ENCODE data around the gene STK32C.
"Not testable (repeated sequence)": the region's sequence is repeated elsewhere in the genome, so short reads cannot be mapped to it uniquely, and the experiment has no call there.

Gene STK32C

DNA sequence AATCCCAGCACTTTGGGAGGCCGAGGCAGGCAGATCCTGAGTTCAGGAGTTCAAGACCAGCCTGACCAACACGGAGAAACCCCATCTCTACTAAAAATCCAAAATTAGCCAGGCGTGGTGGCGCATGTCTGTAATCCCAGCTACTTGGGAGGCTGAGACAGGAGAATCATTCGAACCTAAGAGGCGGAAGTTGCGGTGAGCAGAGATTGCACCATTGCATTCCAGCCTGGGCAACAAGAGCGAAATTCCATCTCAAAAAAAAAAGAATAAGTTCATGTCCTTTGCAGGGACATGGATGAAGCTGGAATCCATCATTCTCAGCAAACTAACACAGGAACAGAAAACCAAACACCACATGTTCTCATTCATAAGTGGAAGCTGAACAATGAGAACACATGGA lies 7.1 kb upstream of the STK32C start:
- DNase-seq: not testable (repeated sequence)

DNA sequence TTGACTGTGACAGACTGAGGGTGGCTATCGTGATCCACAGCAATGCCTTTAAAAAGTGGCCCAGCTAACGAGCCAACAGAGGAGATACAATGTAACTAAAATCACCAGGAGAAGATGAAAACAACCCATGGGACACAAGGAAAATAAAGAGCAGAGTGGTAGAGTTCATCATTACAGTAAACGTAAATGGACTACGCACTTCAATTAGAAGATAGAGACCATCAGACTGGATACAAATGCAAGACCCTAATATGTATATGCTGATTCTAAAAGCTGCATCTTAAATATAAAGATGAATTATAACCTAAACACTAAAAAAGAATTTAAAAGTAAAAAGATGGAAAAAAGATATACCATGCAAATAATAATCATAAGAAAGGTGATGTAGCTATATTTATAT lies 6.6 kb upstream of the STK32C start:
- no peak for DNase-seq

DNA sequence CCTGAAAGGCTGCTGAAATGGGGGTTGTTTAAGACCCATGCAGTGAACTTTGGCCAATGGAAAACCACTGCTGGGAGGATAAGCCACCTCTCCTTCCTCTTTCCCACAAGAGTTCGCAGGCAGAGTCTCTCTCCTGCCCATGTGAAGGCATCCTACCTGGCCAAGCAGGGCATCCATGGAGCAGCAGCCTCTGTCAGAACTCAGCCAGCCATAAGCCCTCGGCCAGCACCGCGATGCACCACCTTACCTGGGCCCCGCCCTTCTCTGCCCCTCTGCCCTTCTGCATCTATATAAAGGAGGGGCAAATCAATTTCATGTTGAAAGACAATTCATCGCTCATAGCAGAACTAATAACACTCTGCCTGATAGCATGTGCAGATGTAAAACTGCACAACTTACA lies 6.1 kb upstream of the STK32C start:
- DNase-seq: no peak

DNA sequence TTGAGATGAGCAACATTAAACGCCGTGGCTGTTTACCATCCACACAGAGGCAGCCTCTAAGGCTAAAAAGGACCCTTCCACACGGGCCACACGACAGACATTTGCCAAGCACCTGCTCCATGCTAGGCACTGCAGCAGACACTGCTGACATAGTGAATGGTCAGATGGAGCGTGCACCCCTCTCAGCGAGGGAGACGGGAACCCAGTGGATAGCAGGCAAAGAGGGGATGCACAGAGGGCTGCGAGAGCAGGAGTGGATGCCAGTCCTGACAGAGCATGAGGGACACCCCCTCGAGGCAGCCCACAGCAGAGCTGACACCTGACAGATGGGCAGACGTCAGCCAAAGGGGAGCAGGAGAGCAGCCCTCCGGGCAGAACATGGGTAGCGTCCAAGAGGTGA lies 5.6 kb upstream of the STK32C start:
- DNase-seq: no peak

DNA sequence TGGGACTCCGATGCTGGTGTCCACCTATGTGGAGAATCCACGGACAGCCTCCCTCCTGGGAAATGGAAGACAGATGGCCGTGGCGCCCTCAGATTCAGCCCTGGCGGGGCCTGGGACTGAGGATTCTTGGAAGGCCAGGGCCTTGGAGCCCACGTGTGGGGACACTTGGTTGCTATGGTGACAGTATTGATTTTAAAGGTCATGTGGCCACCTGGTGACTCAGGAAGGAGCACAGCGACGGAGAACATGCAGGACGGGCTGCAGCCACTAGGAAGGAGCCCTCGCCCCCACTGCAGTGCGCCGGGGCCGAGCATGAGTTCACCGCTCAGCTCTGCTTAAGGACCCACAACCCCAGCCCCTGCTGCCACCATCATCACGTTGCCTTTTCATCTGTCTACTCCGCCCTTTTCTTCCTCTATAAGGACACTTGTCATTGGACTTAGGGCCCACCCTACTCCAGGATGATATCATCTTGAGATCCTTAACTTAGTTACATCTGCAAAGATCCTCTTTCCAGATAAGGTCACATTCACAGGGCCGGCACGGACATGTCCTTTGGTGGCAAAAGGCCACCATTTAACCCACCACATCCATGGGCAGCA lies 3.7 kb upstream of the STK32C start:
- no peak for DNase-seq

DNA sequence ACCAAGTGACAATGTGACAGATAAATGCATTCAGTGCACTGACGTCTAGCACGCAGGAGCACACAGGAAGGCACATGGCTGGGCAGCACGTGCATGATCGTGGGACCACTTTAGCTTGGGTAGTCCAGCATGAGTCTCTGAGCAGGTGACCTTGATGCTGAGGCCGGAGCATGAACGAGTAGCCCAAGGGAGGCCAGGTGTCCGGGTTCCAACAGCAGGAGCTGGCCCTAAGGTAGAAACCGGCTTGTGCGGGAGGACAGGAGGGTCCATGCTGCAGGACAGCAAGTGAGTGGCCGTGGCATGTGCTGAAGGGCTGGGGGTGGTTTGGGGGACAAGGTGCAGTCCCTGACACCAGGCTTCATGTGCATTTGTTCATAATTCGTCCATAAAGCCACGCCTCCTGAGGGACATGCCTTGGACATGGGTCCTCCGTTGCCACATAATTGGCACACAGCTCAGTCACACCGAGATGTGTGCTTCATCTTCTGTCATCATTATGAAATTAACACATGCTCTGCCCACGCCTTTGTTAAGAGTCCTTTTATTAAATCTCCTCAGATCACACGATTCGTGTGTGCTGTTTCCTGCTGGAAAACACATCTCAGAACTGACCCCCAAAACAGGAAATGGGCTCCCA lies 3.1 kb upstream of the STK32C start:
- DNase-seq: no peak

DNA sequence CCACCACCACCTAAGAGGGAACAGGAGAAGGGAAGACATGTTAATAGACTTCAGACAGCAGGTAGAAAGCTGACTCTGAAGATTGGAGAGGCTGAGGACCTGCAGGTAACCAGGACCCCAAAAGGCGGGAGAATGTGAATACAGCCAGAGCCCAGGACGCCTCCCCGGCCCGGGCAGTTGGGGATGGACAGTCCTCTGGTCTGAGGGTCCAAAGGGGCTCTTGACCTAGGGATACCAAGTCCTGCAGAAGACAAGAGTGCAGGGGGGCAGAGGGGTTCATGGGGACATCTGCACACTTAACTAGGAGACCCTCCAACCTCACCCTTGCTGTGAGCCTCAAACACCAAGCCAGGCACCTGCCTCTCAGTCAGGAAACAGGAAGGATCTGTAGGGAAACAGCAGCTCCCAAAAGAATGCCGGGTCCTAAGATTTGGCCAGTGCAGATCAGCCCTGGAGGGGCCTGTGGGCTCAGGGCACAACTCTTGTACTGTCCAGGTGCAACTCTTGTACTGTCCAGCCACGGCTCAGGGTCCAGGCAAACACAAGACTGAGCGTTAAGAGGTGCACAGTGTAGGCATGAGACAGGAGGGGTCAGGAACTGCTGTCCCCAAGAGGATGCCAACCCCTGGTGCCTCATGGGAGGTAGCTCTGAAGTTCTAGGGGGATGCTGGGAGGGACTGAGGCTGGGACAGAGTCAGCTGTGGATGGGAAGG lies 2.3 kb upstream of the STK32C start:
- DNase-seq: no peak

DNA sequence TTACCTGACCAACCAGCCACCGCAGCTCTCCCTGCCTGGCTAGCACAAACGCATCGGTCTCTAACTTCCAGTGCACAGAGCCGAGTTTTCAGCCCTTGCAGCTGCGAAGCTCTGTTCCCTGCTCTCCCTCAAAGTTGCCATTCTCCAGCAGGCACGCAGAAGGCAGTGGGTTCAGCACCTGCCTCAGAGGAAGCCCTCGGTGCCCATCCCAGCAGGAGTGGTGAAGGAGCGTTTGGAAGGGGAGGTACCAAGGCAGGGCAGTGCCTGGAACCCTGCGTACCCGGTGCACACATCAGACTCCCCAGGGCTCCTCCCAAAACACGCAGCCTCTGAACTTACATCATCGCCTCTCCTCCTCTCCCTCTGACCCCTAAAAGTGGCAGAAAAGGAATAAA lies 1.7 kb upstream of the STK32C start:
- no peak for DNase-seq

DNA sequence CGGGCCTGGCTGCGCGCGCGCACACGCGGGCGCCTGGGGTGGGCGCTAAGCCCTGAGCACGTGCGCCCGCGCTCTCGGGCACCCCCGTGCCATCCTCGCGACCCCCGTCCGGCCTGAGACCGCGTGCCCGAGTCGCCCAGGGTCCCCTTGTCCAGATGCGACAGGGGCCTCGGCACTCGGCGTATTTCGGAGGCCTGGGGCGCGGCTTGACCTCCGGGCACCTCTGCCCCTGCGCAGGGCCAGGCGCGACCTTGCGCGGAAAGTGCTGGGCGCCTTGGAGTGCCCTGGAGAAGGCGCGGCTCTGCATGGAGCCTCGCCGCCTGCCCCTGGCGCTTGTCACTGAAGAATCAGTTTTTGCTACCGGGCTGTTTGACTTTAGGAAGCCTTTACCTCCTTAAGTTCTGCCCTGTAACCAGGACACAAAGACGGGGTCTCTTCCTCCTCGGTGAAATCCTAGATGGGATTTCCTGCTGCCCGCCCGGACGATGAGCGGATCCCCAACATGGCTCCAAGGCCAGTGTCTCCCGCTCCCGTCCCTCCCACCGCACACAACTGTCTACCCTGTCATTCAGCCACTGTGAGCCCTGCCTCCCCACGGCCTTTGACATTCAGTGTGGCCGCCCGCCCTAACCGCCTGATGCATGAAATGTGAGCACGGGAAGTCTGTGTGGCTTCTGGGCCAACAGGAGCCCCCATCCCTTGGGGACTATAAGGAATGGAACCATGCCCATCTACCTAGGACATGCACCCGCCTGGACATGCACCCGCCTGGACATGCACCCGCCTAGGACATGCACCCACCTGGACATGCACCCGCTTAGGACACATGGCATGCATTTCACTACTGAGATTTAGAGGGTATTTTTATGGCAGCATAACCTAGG lies 1.1 kb upstream of the STK32C start:
- DNase-seq: no peak

DNA sequence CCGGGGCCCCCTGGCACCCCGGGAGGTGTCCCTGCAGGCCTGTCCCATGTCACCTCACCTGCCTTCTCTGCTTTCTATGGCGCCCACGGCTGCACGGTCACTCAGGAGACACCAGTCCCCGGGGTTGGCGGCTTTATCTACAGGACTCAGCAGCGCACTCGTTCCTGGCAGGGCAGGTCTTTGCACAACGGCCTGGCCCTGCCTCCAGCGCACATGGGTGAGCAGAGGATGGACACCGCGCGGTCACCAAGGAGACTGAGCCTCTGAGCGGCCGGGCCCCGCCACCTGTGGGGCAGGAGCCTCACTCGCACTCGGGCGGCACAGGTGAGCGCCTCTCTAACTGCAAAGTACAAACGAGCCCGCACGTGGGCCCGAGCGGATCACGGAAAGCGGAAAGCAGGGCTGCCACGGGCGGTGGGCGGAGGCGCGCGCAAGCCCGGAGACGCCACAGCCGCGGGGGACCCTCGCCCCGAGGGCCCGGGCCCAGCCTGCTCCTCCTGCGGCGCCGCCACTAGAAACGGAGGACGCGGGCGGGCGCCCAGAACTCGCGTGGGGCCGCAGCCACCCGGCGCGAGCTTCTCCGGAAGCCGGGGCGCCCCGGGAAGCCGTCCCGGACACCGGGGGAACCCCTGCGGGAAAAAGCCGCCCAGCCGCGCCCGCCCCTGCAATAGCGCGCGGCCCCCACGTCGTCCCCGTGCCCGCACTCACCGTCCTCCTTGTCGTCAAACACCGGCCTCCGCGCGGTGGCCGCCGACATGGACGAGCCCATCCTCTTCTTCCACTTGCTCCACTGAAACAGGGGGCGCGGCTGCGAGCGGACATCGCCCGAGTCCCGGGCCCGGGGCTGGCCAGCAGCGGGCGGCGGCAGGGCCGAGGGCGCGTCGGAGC lies 642 bp downstream of the STK32C start:
- no peak for DNase-seq

DNA sequence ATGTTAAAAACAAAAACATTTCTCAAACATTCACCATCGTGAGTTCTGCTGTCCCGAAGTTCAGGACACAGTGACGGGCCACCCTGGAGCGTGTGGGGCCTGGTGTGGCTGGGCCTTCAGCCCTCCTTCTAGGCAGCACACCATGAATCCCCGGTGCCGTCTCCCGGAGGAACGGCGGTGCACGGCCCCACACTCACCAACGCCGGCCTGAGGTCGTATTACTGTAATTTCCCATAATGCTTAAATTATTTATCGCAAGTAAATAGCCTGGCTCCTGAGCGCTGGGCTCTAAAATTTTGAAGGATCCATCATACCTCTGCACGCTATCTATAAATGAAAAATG lies 1.4 kb downstream of the STK32C start:
- no peak for DNase-seq

DNA sequence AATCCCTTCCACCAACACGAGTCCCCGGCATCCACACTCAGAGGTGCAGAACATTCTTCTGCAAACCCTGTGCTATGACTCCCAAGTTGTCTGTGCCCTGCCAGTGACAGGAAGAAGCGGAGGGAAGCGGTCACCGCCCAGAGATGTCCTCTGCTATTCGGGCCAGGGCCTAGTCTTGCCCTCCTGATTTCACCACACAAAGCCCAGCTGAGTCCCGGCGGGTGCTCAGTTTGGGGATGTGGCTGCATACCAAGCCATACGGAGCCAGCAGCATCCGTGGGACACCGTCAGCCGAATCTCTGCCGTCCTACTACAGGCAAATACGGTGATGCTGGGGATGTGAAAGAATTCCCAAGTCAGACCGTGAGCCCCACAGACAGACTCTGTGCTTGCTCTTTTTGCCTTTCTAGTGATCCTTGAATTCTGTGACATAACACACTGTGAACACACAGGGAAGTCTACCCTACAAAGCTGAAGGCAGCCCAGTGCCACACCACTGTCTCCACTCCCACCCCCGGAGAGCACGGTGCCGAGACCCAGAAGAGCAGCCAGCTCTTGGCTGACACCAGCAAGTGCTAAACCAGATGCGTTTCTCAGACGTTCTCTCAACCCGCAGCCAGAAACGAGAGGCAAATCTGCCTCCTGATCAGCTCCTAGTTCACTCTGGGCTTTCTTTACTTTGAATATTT lies 2.0 kb downstream of the STK32C start:
- no peak for DNase-seq

DNA sequence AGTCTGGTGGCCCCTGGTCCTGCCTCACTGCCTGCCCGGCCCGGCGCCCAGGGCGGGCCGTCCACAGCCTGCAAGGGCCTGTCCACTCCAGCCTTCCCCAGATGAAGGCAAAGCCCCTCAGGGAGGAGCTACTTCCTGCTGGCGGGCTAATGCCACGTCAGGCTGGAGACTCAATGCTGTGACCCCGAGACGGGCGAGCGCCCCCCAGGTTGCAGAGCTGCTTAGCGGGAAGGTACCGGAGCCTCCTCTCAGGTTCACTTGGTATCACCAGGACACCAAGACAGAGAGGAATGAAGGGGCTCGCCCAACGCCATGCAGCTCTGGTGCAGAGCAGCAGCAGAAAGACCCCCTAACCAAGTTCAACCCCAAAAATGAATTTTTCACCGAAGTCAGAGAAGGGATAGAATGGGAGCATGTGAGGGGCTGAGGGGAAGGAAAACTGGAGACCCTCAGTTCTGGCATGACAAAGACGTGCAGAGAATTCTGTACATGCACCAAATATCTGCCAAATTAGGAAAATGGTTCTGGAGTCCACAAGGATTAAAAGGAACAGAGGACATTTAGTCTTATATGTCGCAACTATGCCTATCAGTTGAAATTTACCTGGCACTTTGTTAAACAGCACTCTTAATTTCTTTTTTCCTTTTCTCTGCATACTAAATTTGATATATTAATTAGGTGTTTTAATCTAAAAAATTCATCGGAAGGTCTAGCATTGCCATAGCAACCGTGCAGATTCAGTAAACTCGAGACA lies 2.8 kb downstream of the STK32C start:
- no peak for DNase-seq

DNA sequence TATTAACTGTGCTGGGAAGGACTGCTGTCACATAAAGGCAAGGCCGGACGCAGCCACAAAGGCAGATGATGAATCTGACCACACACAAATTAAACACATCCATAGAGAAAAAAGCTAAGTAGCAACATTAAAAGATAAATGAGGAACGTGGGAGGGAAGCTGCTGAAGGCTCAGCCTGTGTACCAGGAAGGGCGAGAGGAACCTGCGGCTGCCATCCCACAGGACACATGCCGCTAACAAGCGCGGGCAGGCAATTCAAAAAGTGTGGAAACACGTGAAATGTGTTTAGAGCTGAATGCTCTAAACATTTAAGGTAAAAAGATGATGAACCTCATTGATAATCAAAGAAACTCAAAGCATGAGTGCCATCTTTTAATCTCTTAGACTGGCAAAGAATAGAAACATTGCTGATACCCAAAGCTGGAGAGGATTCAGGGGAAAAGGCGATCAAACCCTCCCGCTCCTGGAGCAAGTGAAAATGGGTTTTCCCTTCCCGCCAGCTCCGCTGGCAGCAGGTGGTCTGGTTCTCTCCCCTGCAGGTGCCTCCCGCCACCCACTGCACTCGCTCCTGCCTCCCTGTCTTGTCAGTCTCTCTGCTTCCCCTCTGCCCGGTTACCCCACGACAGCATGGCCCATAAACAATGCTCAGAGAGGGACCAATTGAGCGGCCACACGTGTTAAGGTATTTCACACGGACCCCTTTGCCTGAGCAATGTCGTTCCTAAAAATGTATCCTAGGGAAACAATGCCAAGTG lies 4.2 kb downstream of the STK32C start:
- DNase-seq: no peak

DNA sequence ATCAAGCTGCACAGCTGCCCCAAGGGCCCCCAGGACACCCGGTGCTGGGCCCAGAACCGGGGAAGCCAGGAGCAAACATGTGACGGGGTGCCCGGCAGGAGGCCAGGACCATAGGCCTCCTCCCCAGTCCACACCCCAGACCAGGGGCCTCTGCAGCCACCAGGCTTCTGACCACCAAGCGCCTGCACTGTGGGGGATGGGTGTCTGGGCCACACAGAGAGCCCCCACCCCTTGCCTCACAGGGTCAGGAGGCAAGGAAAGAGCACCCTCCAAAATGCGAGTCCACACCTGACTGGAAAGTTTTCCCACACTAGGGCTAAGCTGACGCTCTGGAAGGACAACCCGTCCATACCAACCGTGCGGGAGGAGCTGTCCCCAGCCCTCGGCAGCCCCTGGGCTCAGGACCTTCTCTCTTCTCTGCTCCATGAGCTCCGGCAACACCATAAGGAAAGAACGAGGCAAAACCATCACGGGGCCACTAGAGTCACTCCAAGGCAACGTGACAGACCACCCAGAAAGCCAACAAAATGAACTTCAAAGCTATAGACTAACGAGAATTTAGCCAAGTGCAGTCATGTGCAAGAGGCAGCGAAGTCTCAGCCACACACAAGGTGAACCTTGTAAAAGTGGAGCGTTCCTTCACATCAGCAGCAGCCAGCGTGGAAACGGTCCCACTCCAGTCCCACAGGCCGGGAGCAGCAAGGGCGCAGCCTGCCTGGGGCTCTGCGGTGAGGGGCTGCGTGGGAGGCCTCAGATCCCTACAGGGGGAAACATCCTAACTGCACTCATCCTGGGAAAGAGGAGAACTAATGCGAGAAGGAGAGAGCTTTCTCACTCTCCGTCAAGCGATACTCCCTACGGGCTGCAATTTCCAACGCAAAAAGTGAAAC lies 5.1 kb downstream of the STK32C start:
- no peak for DNase-seq

DNA sequence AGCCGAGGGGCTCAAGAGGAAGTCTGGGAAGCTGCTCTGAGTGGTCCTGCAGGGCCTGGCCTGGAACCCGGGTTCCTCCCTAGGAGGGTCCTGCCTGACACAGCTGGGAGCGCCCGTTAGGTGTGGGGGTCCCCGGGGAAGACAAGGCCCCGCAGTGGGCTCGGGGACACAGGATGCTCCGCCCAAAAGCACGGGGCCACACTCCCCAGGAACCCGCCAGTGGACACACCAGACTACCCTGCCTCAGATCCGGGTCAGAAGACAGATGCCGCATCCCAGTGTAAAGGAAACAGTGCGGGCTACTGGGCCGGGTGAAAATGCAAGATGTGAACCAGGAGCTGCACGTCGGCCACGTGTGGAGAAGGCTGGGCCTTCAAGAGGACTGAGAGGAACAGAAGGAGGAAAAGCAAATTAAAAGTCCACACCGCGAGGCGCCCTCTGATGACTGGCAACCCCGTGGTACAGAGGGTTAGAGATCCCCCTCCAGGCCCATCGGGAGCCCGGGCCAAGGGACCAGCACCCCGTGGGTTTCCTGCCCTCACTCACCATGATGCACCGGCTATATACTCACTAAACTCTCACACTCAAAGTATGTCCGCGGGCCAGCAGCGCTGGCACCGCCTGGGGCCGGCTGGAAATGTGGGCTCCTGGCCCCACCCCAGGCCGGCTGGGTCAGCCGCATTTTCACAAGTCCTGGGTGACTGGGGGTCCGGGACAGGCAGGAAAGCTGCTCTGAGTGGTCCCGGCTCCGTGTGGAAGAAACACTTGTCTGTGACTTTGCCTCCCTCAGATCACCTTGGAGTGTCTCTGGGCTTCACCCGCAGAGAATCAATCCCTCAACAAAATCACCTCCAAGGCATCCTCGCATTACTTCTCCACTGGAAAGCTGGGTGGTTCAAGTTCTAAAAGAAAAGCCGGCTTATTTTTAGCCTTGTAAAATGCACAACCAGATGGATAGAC lies 6.1 kb downstream of the STK32C start:
- no peak for DNase-seq

DNA sequence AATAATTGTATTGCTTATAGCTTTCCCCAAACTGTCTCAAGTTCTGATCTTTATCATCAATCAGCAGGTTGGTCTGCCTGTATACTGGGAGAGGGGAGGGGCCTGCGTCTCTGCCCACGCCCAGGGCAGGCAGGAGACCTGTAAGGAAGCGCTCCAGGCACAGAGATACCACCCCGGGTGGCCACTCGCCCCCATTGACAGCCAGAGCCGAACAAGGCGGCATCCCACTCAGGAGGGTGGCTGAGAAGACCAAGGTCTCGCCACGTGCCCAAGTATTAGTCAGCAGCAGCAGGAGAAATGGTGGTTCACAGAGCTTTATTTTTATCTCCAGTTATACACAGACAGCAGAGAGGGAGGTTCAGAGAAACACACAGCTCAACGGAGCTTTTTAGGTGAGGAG lies 7.2 kb downstream of the STK32C start:
- no peak for DNase-seq
